HEK293 (cell line): ENCODE measurements around the gene CFAP57.
A peak's percentile ranks its signal among the peaks of the same experiment; 100 is the strongest.

Experiments
- CTCF ChIA-PET: fragments of 350-600 bp; formaldehyde crosslinking; extraction: SDS; loops from one replicate; lab custom pipeline; 2021; ENCODE audit warnings: antibody characterized with exemption; lab: Yijun Ruan, JAX
- POLR2A ChIA-PET: fragments of 300-600 bp; formaldehyde crosslinking; extraction: SDS; loops from one replicate; lab custom pipeline; 2020; ENCODE audit warnings: antibody characterized with exemption, inconsistent platforms; lab: Yijun Ruan, JAX
- H3K27ac ChIP-seq: fragments of 200-500 bp; sonication (Bioruptor generic); 2 replicates; pipeline ENCODE4 v1.5.1; 2014; ENCODE audit warnings: low read depth, low read length, control low read depth, inconsistent platforms; ENCODE audit errors: extremely low read depth
- H3K36me3 ChIP-seq, 2 experiments: fragments of 200-500 bp in 1 of 2; sonication (Bioruptor generic) in 1 of 2; 1 replicate in 1 of 2; 2 replicates in 1 of 2; pipeline ENCODE4 v1.5.1; 2014 to 2017; ENCODE audit warnings: inconsistent platforms in 2 of 2, low read length in 2 of 2; ENCODE audit not compliant: control insufficient read depth in 2 of 2, insufficient read depth in 1 of 2
- H3K4me1 ChIP-seq: fragments of 200-500 bp; sonication (Bioruptor generic); 2 replicates; pipeline ENCODE4 v1.5.1; 2014; ENCODE audit warnings: mild to moderate bottlenecking, low read length, inconsistent platforms; ENCODE audit not compliant: control insufficient read depth, insufficient read depth
- H3K4me3 ChIP-seq: 2 replicates; pipeline ENCODE4 v1.5.1; 2011; ENCODE audit warnings: low read depth, mild to moderate bottlenecking, control low read depth, low read length, moderate library complexity
- H3K9me3 ChIP-seq: fragments of 200-500 bp; sonication (Bioruptor generic); 2 replicates; pipeline ENCODE4 v1.5.1; 2014; ENCODE audit warnings: low read depth, low read length, inconsistent platforms; ENCODE audit not compliant: control insufficient read depth, insufficient read depth
- AEBP2 ChIP-seq: fragments of 450-650 bp; formaldehyde crosslinking; IDR thresholded peaks from 2 replicates; pipeline ENCODE4 v1.5.1; 2016; ENCODE audit warnings: missing biosample characterization, missing genetic modification characterization, borderline replicate concordance
- CTCF ChIP-seq: fragments of 450-650 bp; formaldehyde crosslinking; IDR thresholded peaks from 2 replicates; pipeline ENCODE4 v1.5.1; 2016; ENCODE audit warnings: missing biosample characterization, missing genetic modification characterization
- GLI4 ChIP-seq: fragments of 450-650 bp; formaldehyde crosslinking; IDR thresholded peaks from 2 replicates; pipeline ENCODE4 v1.5.1; 2016; ENCODE audit warnings: missing biosample characterization, missing genetic modification characterization
- GLIS2 ChIP-seq: fragments of 450-650 bp; formaldehyde crosslinking; IDR thresholded peaks from 2 replicates; pipeline ENCODE4 v1.5.1; 2016; ENCODE audit warnings: missing biosample characterization, missing genetic modification characterization
- OSR2 ChIP-seq: fragments of 450-650 bp; formaldehyde crosslinking; IDR thresholded peaks from 2 replicates; pipeline ENCODE4 v1.5.1; 2016; ENCODE audit warnings: missing biosample characterization, missing genetic modification characterization
- PRDM6 ChIP-seq: fragments of 450-650 bp; formaldehyde crosslinking; IDR thresholded peaks from 2 replicates; pipeline ENCODE4 v1.5.1; 2017; ENCODE audit warnings: missing biosample characterization, missing genetic modification characterization
- RBAK ChIP-seq: fragments of 450-650 bp; formaldehyde crosslinking; IDR thresholded peaks from 2 replicates; pipeline ENCODE4 v1.5.1; 2016; ENCODE audit warnings: missing biosample characterization, missing genetic modification characterization
- REST ChIP-seq: fragments of 450-650 bp; formaldehyde crosslinking; IDR thresholded peaks from 2 replicates; pipeline ENCODE4 v1.5.1; 2016; ENCODE audit warnings: missing biosample characterization, missing genetic modification characterization
- SP2 ChIP-seq: fragments of 450-650 bp; formaldehyde crosslinking; IDR thresholded peaks from 2 replicates; pipeline ENCODE4 v1.5.1; 2016; ENCODE audit warnings: missing biosample characterization, missing genetic modification characterization
- ZBTB48 ChIP-seq: fragments of 450-650 bp; formaldehyde crosslinking; IDR thresholded peaks from 2 replicates; pipeline ENCODE4 v1.5.1; 2016; ENCODE audit warnings: missing biosample characterization, missing genetic modification characterization
- ZEB2 ChIP-seq: fragments of 450-650 bp; formaldehyde crosslinking; IDR thresholded peaks from 2 replicates; pipeline ENCODE4 v1.5.1; 2016; ENCODE audit warnings: missing biosample characterization, missing genetic modification characterization
- ZFHX2 ChIP-seq: fragments of 450-650 bp; formaldehyde crosslinking; conservative IDR thresholded peaks from 2 replicates; pipeline ENCODE4 v1.5.1; 2016; ENCODE audit warnings: missing biosample characterization, missing genetic modification characterization
- ZNF132 ChIP-seq: fragments of 450-650 bp; formaldehyde crosslinking; IDR thresholded peaks from 2 replicates; pipeline ENCODE4 v1.5.1; 2017; ENCODE audit warnings: missing biosample characterization, missing genetic modification characterization, borderline replicate concordance
- ZNF184 ChIP-seq: fragments of 450-650 bp; IDR thresholded peaks from 2 replicates; pipeline ENCODE4 v1.5.1; 2018; ENCODE audit warnings: missing biosample characterization, mild to moderate bottlenecking, missing genetic modification characterization
- ZNF23 ChIP-seq: fragments of 450-650 bp; formaldehyde crosslinking; IDR thresholded peaks from 2 replicates; pipeline ENCODE4 v1.5.1; 2016; ENCODE audit warnings: missing biosample characterization, missing genetic modification characterization, borderline replicate concordance
- ZNF555 ChIP-seq: fragments of 450-650 bp; formaldehyde crosslinking; conservative IDR thresholded peaks from 2 replicates; pipeline ENCODE4 v1.5.1; 2017; ENCODE audit warnings: missing biosample characterization, mild to moderate bottlenecking, missing genetic modification characterization, inconsistent platforms
- ZNF600 ChIP-seq: fragments of 450-650 bp; formaldehyde crosslinking; IDR thresholded peaks from 2 replicates; pipeline ENCODE4 v1.5.1; 2016; ENCODE audit warnings: missing biosample characterization, missing genetic modification characterization
- ZNF645 ChIP-seq: fragments of 450-650 bp; formaldehyde crosslinking; IDR thresholded peaks from 2 replicates; pipeline ENCODE4; 2016; ENCODE audit warnings: missing biosample characterization, missing genetic modification characterization
- ZNF654 ChIP-seq: fragments of 450-650 bp; formaldehyde crosslinking; IDR thresholded peaks from 2 replicates; pipeline ENCODE4 v1.5.1; 2016; ENCODE audit warnings: low read depth, missing biosample characterization, missing genetic modification characterization
- ZNF660 ChIP-seq: fragments of 450-650 bp; IDR thresholded peaks from 2 replicates; pipeline ENCODE4 v1.5.1; 2018; ENCODE audit warnings: missing biosample characterization, mild to moderate bottlenecking, missing genetic modification characterization
- ZNF677 ChIP-seq: fragments of 450-650 bp; IDR thresholded peaks from 2 replicates; pipeline ENCODE4 v1.5.0; 2018; ENCODE audit warnings: missing biosample characterization, mild to moderate bottlenecking, missing genetic modification characterization, moderate library complexity
- ZNF791 ChIP-seq: fragments of 450-650 bp; formaldehyde crosslinking; IDR thresholded peaks from 2 replicates; pipeline ENCODE4 v1.5.1; 2016; ENCODE audit warnings: missing biosample characterization, missing genetic modification characterization
- ZNF830 ChIP-seq: fragments of 450-650 bp; IDR thresholded peaks from 2 replicates; pipeline ENCODE4 v1.5.0; 2018; ENCODE audit warnings: missing biosample characterization, missing genetic modification characterization, low read depth, mild to moderate bottlenecking, moderate library complexity

The CFAP57 gene

GRCh38 chr1:43237121-43237520 lies 65.0 kb downstream of the CFAP57 start:
- Histone ChIP-seq H3K9me3 (no peaks in the 10 kb centered on the region), H3K4me1 (no peaks in the 10 kb centered on the region), H3K36me3 (no peaks in the 10 kb centered on the region), H3K4me3 (no peak overlapping the region), H3K27ac (no peak overlapping the region)
- POLR2A ChIA-PET = interaction anchor here (0.6 to 0.7 kb wide), 2 partner anchors 23 to 152 kb away, joined by 3 to 4 read pairs; no protein-coding TSS in a partner anchor
- CTCF ChIA-PET = interaction anchor here (0.7 to 1.7 kb wide), 7 partner anchors 10 to 178 kb away, joined by 3 to 9 read pairs (median 3); no protein-coding TSS in a partner anchor
- TF ChIP-seq ZNF23 (tag by site-specific recombination) (no peak), ZNF555 (tag by site-specific recombination) (no peak), ZNF600 (tag by site-specific recombination) (no peak), ZNF132 (tag by site-specific recombination) (no peak)

- POLR2A ChIA-PET = no interaction called here
- TF ChIP-seq ZNF677 (no peak), OSR2 (tag by site-specific recombination) (no peak), ZNF654 (peak; percentile 69), ZNF830 (tag by site-specific recombination) (no peak), SP2 (tag by site-specific recombination) (no peak), GLIS2 (tag by site-specific recombination) (no peak), PRDM6 (tag by site-specific recombination) (no peak), CTCF (tag by site-specific recombination) (peak; percentile 46; the same call in 1 of the 2 replicates), ZNF791 (no peak), ZNF184 (no peak), ZEB2 (no peak), ZNF660 (tag by site-specific recombination) (peak; percentile 90)
These were observed 66.0 kb downstream of the CFAP57 start for GRCh38 chr1:43238085-43238484.

GRCh38 chr1:43238991-43239469 lies 66.9 kb downstream of the CFAP57 start:
- Histone ChIP-seq H3K27ac (no peak overlapping the region), H3K36me3 (no peaks in the 10 kb centered on the region), H3K4me3 (no peak overlapping the region), H3K4me1 (no peaks in the 10 kb centered on the region), H3K9me3 (no peaks in the 10 kb centered on the region)
- POLR2A ChIA-PET = interaction anchor here (0.5 to 0.6 kb wide), 2 partner anchors 53 to 119 kb away, joined by 3 to 5 read pairs; no protein-coding TSS in a partner anchor
- CTCF ChIA-PET = interaction anchor here (0.7 to 2.3 kb wide), 4 partner anchors 151 to 411 kb away, joined by 3 to 21 read pairs (median 4); partner anchors contain the start of gene KDM4A
- TF ChIP-seq REST (tag by site-specific recombination) (no peak), GLI4 (no peak), AEBP2 (tag by site-specific recombination) (no peak), RBAK (tag by site-specific recombination) (no peak), ZNF645 (no peak), ZNF791 (no peak), ZBTB48 (tag by site-specific recombination) (no peak), ZFHX2 (no peak)

More at GRCh38 chr1:43238085-43238484, 66.0 kb downstream of the CFAP57 start:
- Histone ChIP-seq H3K9me3 (no peaks in the 10 kb centered on the region), H3K36me3 (no peaks in the 10 kb centered on the region), H3K4me3 (no peak overlapping the region), H3K27ac (no peak overlapping the region), H3K4me1 (no peaks in the 10 kb centered on the region)
- CTCF ChIA-PET = interaction anchor here (1.0 to 2.3 kb wide), 5 partner anchors 11 to 176 kb away, joined by 3 to 21 read pairs (median 3); no protein-coding TSS in a partner anchor
